ENCODE measurements around the gene RNU7-1.

The RNU7-1 gene

GRCh38 chr12:6937481-6938352 lies 5.9 kb upstream of the RNU7-1 start:
- DNase-seq (ENCODE audit: low read depth in 2 of 2): peak; percentile 83 to 85

GRCh38 chr12:6938353-6939190 lies 5.0 kb upstream of the RNU7-1 start:
- DNase-seq (ENCODE audit: low read depth in 2 of 2): no peak

- DNase-seq (ENCODE audit: low read depth in 2 of 2): no peak
Measured at GRCh38 chr12:6939191-6939540, 4.5 kb upstream of the RNU7-1 start.

GRCh38 chr12:6941267-6941666 lies 2.3 kb upstream of the RNU7-1 start:
- no peak for DNase-seq (ENCODE audit: low read depth in 2 of 2)

GRCh38 chr12:6941782-6942181 lies 1.8 kb upstream of the RNU7-1 start:
- no peak for DNase-seq (ENCODE audit: low read depth in 2 of 2)

GRCh38 chr12:6942331-6942665 lies 1.3 kb upstream of the RNU7-1 start:
- no peak for DNase-seq (ENCODE audit: low read depth in 2 of 2)

- DNase-seq (ENCODE audit: low read depth in 2 of 2): no peak
Measured at GRCh38 chr12:6943389-6943721, 261 bp upstream of the RNU7-1 start.

- DNase-seq (ENCODE audit: low read depth in 2 of 2): peak; percentile 71 to 77
Measured at GRCh38 chr12:6944381-6945186, 968 bp downstream of the RNU7-1 start.

- DNase-seq (ENCODE audit: low read depth in 2 of 2): no peak
Measured at GRCh38 chr12:6945613-6946012, 2.0 kb downstream of the RNU7-1 start.

- no peak for DNase-seq (ENCODE audit: low read depth in 2 of 2)
Measured at GRCh38 chr12:6946033-6946919, 2.7 kb downstream of the RNU7-1 start.

- DNase-seq (ENCODE audit: low read depth in 2 of 2): no peak
Measured at GRCh38 chr12:6946920-6947374, 3.3 kb downstream of the RNU7-1 start.

- no peak for DNase-seq (ENCODE audit: low read depth in 2 of 2)
Measured at GRCh38 chr12:6947615-6948014, 4.0 kb downstream of the RNU7-1 start.

GRCh38 chr12:6948873-6949594 lies 5.4 kb downstream of the RNU7-1 start:
- DNase-seq (ENCODE audit: low read depth in 2 of 2): no peak

- no peak for DNase-seq (ENCODE audit: low read depth in 2 of 2)
Measured at GRCh38 chr12:6950401-6950801, 6.8 kb downstream of the RNU7-1 start.

- DNase-seq (ENCODE audit: low read depth in 2 of 2): no peak
Measured at GRCh38 chr12:6950811-6951540, 7.4 kb downstream of the RNU7-1 start, which contains the start of gene PTPN6. TSS of gene PTPN6 (plus strand) at chr12:6951356. CDS start at chr12:6951513, 157 bp downstream.

GRCh38 chr12:6951551-6952120 lies 8.0 kb downstream of the RNU7-1 start:
- no peak for DNase-seq (ENCODE audit: low read depth in 2 of 2)

GRCh38 chr12:6952121-6952862 lies 8.7 kb downstream of the RNU7-1 start:
- no peak for DNase-seq (ENCODE audit: low read depth in 2 of 2)

- no peak for DNase-seq (ENCODE audit: low read depth in 2 of 2)
Measured at GRCh38 chr12:6952863-6953441, 9.3 kb downstream of the RNU7-1 start.

All from stimulated activated CD8-positive, alpha-beta memory T cell treated with anti-CD3 and anti-CD28 coated beads, Interleukin-7, amount 100 ng/mL, for 1 hour (primary cell).